HEK293T (cell line): ENCODE results near the gene OTOL1.
A peak's percentile ranks its signal among the peaks of the same experiment; 100 is the strongest.

ENCODE experiments used
- CTCF ChIA-PET: fragments of 350-600 bp; formaldehyde crosslinking; extraction: SDS; loops from one replicate; lab custom pipeline; 2021; ENCODE audit warnings: antibody characterized with exemption, inconsistent platforms; lab: Yijun Ruan, JAX
- POLR2A ChIA-PET: fragments of 350-600 bp; formaldehyde crosslinking; extraction: SDS; loops from one replicate; lab custom pipeline; 2020; ENCODE audit warnings: antibody characterized with exemption, inconsistent platforms; lab: Yijun Ruan, JAX
- DNase-seq: peaks from one replicate; pipeline ENCODE4 v3.0.0; 2012; ENCODE audit warnings: mixed read lengths; ENCODE audit errors: extremely low spot score
- ARNT ChIP-seq: fragments of 450-650 bp; IDR thresholded peaks from 2 replicates; pipeline ENCODE4 v1.6.1; 2017; ENCODE audit warnings: mild to moderate bottlenecking
- BHLHE40 ChIP-seq: fragments of 450-650 bp; IDR thresholded peaks from 2 replicates; pipeline ENCODE4 v1.6.1; 2016; ENCODE audit warnings: mild to moderate bottlenecking, moderate library complexity, borderline replicate concordance
- CTBP1 ChIP-seq: fragments of 450-650 bp; IDR thresholded peaks from 2 replicates; pipeline ENCODE4 v1.6.1; 2016; ENCODE audit warnings: borderline replicate concordance
- ELF4 ChIP-seq: fragments of 450-650 bp; IDR thresholded peaks from 2 replicates; pipeline ENCODE4 v1.6.1; 2017; ENCODE audit warnings: antibody characterized with exemption
- FOXA1 ChIP-seq: fragments of 450-650 bp; IDR thresholded peaks from 2 replicates; pipeline ENCODE4 v1.6.1; 2016; ENCODE audit warnings: mild to moderate bottlenecking
- FOXK2 ChIP-seq: fragments of 450-650 bp; IDR thresholded peaks from 2 replicates; pipeline ENCODE4 v1.6.1; 2016; ENCODE audit warnings: mild to moderate bottlenecking
- FOXM1 ChIP-seq: fragments of 450-650 bp; IDR thresholded peaks from 2 replicates; pipeline ENCODE4 v1.6.1; 2017; ENCODE audit warnings: mild to moderate bottlenecking, borderline replicate concordance
- HDGF ChIP-seq: fragments of 450-650 bp; IDR thresholded peaks from 2 replicates; pipeline ENCODE4 v1.6.1; 2017; ENCODE audit warnings: antibody characterized with exemption, borderline replicate concordance
- L3MBTL2 ChIP-seq: fragments of 450-650 bp; conservative IDR thresholded peaks from 2 replicates; pipeline ENCODE4 v1.6.1; 2016; ENCODE audit warnings: mild to moderate bottlenecking
- LEF1 ChIP-seq: fragments of 450-650 bp; IDR thresholded peaks from 2 replicates; pipeline ENCODE4 v1.6.1; 2017; ENCODE audit warnings: mild to moderate bottlenecking, borderline replicate concordance
- NFRKB ChIP-seq: fragments of 450-650 bp; IDR thresholded peaks from 2 replicates; pipeline ENCODE4 v1.6.1; 2016; ENCODE audit warnings: mild to moderate bottlenecking, moderate library complexity
- SP1 ChIP-seq: fragments of 450-650 bp; IDR thresholded peaks from 2 replicates; pipeline ENCODE4 v1.6.1; 2017
- SUZ12 ChIP-seq: fragments of 450-650 bp; IDR thresholded peaks from 2 replicates; pipeline ENCODE4 v1.6.1; 2016; ENCODE audit warnings: mild to moderate bottlenecking
- TARDBP ChIP-seq: fragments of 450-650 bp; IDR thresholded peaks from 2 replicates; pipeline ENCODE4 v1.6.1; 2016
- ZNF384 ChIP-seq: fragments of 450-650 bp; IDR thresholded peaks from 2 replicates; pipeline ENCODE4 v1.6.1; 2016
- TF ChIP-seq, protein P1 (sequence below): fragments of 450-650 bp; IDR thresholded peaks from 2 replicates; pipeline ENCODE4 v1.6.1; 2016

The OTOL1 gene

DNA sequence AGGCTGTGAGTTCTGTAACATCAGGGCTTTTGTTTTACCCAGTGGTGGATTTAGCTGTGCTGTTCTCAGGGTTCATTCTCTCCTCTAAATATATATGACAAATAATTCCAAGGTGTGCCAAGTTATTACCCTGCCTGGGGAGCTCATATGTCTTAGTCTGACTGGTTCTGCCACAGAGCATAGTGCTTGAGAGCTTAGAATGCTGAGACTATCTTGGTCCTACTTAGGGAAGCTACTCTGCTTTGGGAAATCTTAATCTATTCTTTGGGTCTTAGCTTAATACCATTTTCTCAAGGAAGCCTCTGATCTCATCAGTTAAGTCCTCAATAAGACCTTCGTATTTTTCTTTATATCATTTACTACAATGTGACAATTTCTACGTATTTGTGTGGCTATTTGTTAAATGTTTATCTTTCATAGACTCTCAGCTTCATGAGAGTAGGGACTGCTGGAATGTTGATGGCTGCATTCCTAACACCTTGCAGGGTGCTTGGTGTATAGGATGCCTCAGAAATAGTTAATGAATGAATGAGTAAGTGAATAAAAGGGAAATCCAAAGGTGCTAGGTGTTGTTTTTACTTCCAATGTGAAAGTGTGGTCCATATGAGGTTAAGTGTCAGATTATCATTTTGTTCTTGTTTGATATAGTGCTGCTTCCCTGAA lies 1.8 kb downstream of the OTOL1 start:
- ChIA-PET POLR2A (no interaction called here), CTCF (no interaction called here)
- no peak for DNase-seq
- TF ChIP-seq L3MBTL2 (no peak), CTBP1 (no peak), LEF1 (no peak), ARNT (no peak), BHLHE40 (no peak), ZNF384 (no peak), ELF4 (no peak), NFRKB (no peak), FOXA1 (no peak), SUZ12 (no peak), HDGF (no peak), SP1 (no peak), TARDBP (no peak)
- TF ChIP-seq, protein P1, sequence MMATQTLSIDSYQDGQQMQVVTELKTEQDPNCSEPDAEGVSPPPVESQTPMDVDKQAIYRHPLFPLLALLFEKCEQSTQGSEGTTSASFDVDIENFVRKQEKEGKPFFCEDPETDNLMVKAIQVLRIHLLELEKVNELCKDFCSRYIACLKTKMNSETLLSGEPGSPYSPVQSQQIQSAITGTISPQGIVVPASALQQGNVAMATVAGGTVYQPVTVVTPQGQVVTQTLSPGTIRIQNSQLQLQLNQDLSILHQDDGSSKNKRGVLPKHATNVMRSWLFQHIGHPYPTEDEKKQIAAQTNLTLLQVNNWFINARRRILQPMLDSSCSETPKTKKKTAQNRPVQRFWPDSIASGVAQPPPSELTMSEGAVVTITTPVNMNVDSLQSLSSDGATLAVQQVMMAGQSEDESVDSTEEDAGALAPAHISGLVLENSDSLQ = no peak

DNA sequence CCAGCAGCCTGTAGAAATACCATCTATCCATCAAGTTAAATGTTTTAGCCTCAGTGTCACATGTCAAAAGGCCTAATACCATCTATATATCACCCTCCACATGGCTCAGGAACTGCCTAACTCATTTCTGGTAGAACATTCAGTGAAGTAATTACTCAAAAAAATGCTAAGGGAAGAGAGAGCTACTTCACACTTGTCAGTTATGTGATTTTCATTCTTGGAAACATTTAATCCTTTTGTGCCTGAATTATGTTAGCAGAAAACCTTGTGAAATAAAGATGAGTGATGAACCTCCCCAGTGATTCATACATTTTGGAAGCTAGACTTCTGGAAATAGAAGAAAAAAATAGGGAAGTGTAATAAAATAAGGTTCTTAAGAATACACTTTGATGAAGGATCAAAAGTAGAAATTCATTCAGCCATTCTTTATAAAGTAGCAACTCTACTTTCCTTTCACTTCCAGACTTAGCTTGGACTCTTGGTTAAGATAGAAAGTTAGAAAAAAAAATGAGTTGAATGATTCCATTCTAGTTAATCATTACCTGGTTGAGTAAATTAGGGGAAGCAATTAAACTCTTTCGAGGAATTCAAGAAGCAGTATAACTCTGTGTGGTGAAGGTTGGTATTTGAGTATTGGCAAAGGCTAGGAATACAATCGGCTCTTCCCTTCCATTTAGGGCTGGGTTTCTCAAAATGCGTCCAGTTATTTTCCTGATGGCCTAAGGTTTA lies 3.6 kb downstream of the OTOL1 start:
- CTCF ChIA-PET = no interaction called here
- TF ChIP-seq SUZ12 (no peak), LEF1 (no peak), SP1 (no peak), CTBP1 (no peak), ELF4 (no peak), NFRKB (no peak), HDGF (no peak), ARNT (no peak), FOXK2 (no peak), BHLHE40 (no peak), TARDBP (no peak), FOXM1 (no peak), L3MBTL2 (no peak), FOXA1 (no peak), ZNF384 (no peak)
- TF ChIP-seq, protein P1 = no peak
- POLR2A ChIA-PET = no interaction called here
- no peak for DNase-seq

DNA sequence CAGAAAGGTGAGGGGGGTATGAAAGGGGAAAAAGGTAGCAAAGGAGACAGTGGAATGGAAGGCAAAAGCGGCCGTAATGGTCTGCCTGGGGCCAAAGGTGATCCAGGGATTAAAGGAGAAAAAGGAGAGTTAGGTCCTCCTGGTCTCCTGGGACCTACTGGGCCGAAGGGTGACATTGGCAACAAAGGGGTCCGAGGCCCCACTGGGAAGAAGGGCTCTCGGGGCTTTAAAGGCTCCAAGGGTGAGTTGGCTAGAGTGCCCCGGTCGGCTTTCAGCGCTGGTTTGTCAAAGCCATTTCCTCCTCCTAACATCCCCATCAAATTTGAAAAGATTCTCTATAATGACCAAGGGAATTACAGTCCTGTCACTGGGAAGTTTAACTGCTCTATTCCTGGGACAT lies 6.7 kb downstream of the OTOL1 start:
- TF ChIP-seq SUZ12 (no peak), FOXK2 (no peak), L3MBTL2 (no peak), ARNT (no peak), HDGF (no peak), ZNF384 (no peak), SP1 (no peak), BHLHE40 (no peak)
- TF ChIP-seq, protein P1 = no peak
- POLR2A ChIA-PET = no interaction called here
- CTCF ChIA-PET = no interaction called here
- no peak for DNase-seq

DNA sequence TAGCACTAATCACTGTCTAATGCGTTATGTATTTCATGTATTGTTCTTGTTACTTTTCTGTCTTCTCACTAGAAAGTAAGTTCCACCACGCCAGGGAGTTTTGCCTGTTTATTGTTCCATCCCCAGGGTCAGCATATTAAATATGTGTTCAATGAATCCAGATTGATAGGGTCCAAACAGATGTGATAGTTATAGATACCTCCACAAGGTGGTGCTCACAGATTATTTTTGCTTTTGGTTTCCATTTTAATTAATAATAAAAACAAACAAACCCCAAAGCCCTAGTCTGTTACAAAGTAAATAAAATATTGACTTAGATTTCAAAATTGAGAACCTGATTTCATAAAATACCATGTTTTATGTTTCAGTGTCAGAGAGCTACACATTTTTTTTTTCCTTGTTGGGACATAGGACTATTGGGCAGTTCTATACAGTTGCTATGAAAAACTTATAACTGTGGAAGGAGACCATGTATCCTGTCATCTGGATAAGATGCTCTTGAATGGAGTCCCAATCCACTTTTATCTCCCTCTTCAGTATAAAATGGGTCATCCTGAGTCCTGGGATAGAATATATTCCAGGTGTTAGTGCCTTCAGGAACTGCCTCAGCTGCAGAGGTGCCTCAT lies 12.4 kb downstream of the OTOL1 start:
- POLR2A ChIA-PET = no interaction called here
- DNase-seq = peak; percentile 21
- CTCF ChIA-PET = interaction anchor here (0.6 to 0.7 kb wide), 2 partner anchors 291 to 1489 kb away, joined by 3 to 4 read pairs; no protein-coding TSS in a partner anchor
- no peak for TF ChIP-seq FOXK2
- no peak for TF ChIP-seq ELF4

DNA sequence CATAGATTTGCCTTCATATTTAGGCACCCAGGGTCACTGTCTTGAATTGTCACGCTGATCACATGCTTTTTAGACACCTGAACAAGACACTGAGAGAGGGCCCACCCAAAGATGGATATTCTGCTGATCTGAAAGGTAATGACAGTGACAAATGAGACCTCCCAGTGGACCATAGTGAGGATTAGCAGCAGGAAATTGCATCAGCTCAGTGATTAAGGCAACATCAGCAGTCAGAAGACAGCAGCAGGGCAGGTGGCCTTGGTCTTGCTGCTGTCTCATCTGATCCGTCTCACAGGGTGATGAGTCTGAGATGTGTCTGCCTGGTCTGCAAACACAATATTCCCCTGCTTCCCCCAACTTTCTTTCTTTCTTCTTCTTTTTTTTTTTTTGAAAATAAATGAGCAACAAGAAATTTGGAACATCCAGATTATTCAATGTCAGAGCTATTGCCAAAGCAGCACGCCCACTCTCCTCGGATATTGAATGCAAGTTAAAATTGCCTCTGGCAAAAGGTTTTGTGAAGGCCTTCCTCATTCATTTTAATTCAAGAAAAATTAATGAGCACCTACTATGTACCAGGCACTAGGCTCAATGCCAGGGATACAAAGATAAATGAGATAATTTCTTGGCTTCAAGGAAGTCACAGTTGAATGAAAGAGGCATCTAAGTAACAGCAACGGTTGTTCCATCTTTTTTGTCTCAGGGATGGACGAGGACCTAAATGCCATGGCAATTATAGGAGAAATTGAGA lies 14.1 kb downstream of the OTOL1 start:
- TF ChIP-seq BHLHE40 (no peak), L3MBTL2 (no peak), TARDBP (no peak), SUZ12 (no peak), FOXK2 (no peak), NFRKB (no peak), FOXM1 (no peak), ZNF384 (no peak), ELF4 (no peak), ARNT (no peak), SP1 (no peak), FOXA1 (no peak), HDGF (no peak), LEF1 (no peak), CTBP1 (no peak)
- TF ChIP-seq, protein P1 = no peak

More for the DNA sequence above, 14.1 kb downstream of the OTOL1 start:
- ChIA-PET POLR2A (no interaction called here), CTCF (no interaction called here)
- no peak for DNase-seq
